Hepatocyte (in vitro differentiated cells): Measurements from ENCODE around the gene NMU. TPM values are rescaled to one million over a fixed set of nuclear protein-coding genes. Genes with fewer than 3 reads are reported as not detected.

ENCODE experiments used
- DNase-seq: peaks from one replicate; pipeline ENCODE4 v3.0.0-alpha.2; 2016; ENCODE audit warnings: low spot score
- H2AFZ ChIP-seq: fragments of 200-600 bp; sonication (generic); 2 replicates; pipeline ENCODE4 v1.6.0; 2016; ENCODE audit warnings: antibody characterized with exemption, mild to moderate bottlenecking
- H3K27ac ChIP-seq: fragments of 200-600 bp; sonication (generic); 2 replicates; pipeline ENCODE4 v1.5.1; 2016; ENCODE audit warnings: mild to moderate bottlenecking
- H3K27me3 ChIP-seq: fragments of 200-600 bp; sonication (generic); 2 replicates; pipeline ENCODE4 v1.6.1; 2016
- H3K36me3 ChIP-seq: fragments of 200-600 bp; sonication (generic); replicated peaks from 2 replicates; pipeline ENCODE4 v1.5.1; 2016; ENCODE audit warnings: low read depth; ENCODE audit not compliant: insufficient read depth
- H3K4me1 ChIP-seq: fragments of 200-600 bp; sonication (generic); 2 replicates; pipeline ENCODE4 v1.5.1; 2016; ENCODE audit warnings: mild to moderate bottlenecking, moderate library complexity; ENCODE audit not compliant: insufficient read depth
- H3K4me2 ChIP-seq: fragments of 200-600 bp; sonication (generic); 2 replicates; pipeline ENCODE4 v1.6.0; 2016
- H3K4me3 ChIP-seq: fragments of 200-600 bp; sonication (generic); 2 replicates; pipeline ENCODE4 v1.5.1; 2016; ENCODE audit warnings: mild to moderate bottlenecking
- H3K79me2 ChIP-seq: fragments of 200-600 bp; sonication (generic); 2 replicates; pipeline ENCODE4 v1.6.0; 2017; ENCODE audit warnings: mild to moderate bottlenecking
- H3K9me2 ChIP-seq: fragments of 200-600 bp; sonication (generic); replicated peaks from 2 replicates; pipeline ENCODE4 v1.6.0; 2017; ENCODE audit warnings: mild to moderate bottlenecking; ENCODE audit not compliant: insufficient read depth
- H3K9me3 ChIP-seq: fragments of 200-600 bp; sonication (generic); 2 replicates; pipeline ENCODE4 v1.5.1; 2016; ENCODE audit warnings: low read depth, mild to moderate bottlenecking
- H4K20me1 ChIP-seq: fragments of 200-600 bp; sonication (generic); 2 replicates; pipeline ENCODE4 v1.6.0; 2016; ENCODE audit warnings: mild to moderate bottlenecking; ENCODE audit not compliant: insufficient read depth, poor library complexity, severe bottlenecking
- CTCF ChIP-seq: fragments of 200-600 bp; sonication (generic); IDR thresholded peaks from 2 replicates; pipeline ENCODE4 v1.5.1; 2016; ENCODE audit warnings: antibody characterized with exemption, mild to moderate bottlenecking; ENCODE audit not compliant: poor library complexity
- EZH2 ChIP-seq: fragments of 200-600 bp; sonication (generic); IDR thresholded peaks from 2 replicates; pipeline ENCODE4 v1.6.1; 2016; ENCODE audit warnings: antibody characterized with exemption, mild to moderate bottlenecking, borderline replicate concordance
- EZH2phosphoT487 ChIP-seq: fragments of 200-600 bp; sonication (generic); IDR thresholded peaks from one replicate; pipeline ENCODE4 v1.6.1; 2018; ENCODE audit warnings: antibody characterized with exemption, mild to moderate bottlenecking, low read depth, moderate library complexity; ENCODE audit not compliant: unreplicated experiment, severe bottlenecking
- WGBS: methylation state at CpG from one replicate; pipeline ENCODE4 v1.1.6; 2016; ENCODE audit warnings: low lambda C conversion rate; ENCODE audit errors: missing lambda C conversion rate; 5-methylcytosine and 5-hydroxymethylcytosine counted together
- polyA plus RNA-seq: library from polyadenylated mRNA; unstranded; fragments of >200 nt; fragmentation: Nextera tagmentation; extraction: Ambion mirVana; gene quantifications from 2 replicates; pipeline ENCODE4 v1.2.1, GENCODE V29; 2016
- total RNA-seq: library from RNA; depleted of rRNA; stranded (reverse); fragments of >200 nt; gene quantifications from 2 replicates; pipeline ENCODE4 v1.2.3, GENCODE V29; 2014

The NMU gene
- total and polyA plus RNA-seq, 2 experiments from 2014 or later, result 2.0 to 7.6 TPM

- H4K20me1 ChIP-seq, result no peaks in the 10 kb centered on the region
- no peaks in the 10 kb centered on the region for H3K4me1 ChIP-seq
- no peak overlapping the region for H2AFZ ChIP-seq
- no peaks in the 10 kb centered on the region for H3K9me3 ChIP-seq
- no peak for DNase-seq
- no peak overlapping the region for H3K4me3 ChIP-seq
- H3K27me3 ChIP-seq, result no peaks in the 10 kb centered on the region
- H3K36me3 ChIP-seq, result no peaks in the 10 kb centered on the region
- 95% methylated on average over 3 of the region's 3 CpGs for WGBS
- H3K9me2 ChIP-seq, result no peaks in the 10 kb centered on the region
- H3K27ac ChIP-seq, result no peak overlapping the region
- no peaks in the 10 kb centered on the region for H3K79me2 ChIP-seq
- no peak overlapping the region for H3K4me2 ChIP-seq
- no peak for TF ChIP-seq EZH2
- TF ChIP-seq CTCF, result no peak
- no peak for TF ChIP-seq EZH2phosphoT487
Observed at GRCh38 chr4:55611358-55612059, 24.6 kb downstream of the NMU start.

- H3K79me2 ChIP-seq, result no peaks in the 10 kb centered on the region
- DNase-seq, result no peak
- H2AFZ ChIP-seq, result no peak overlapping the region
- no peaks in the 10 kb centered on the region for H3K27me3 ChIP-seq
- no peak for TF ChIP-seq CTCF
- no peak for TF ChIP-seq EZH2
- no peak for TF ChIP-seq EZH2phosphoT487
- H3K9me2 ChIP-seq, result no peaks in the 10 kb centered on the region
- no peaks in the 10 kb centered on the region for H3K36me3 ChIP-seq
- H3K4me1 ChIP-seq, result no peaks in the 10 kb centered on the region
- H4K20me1 ChIP-seq, result no peaks in the 10 kb centered on the region
- H3K27ac ChIP-seq, result no peak overlapping the region
- 93% methylated on average over 2 of the region's 2 CpGs for WGBS
- no peak overlapping the region for H3K4me3 ChIP-seq
- H3K4me2 ChIP-seq, result no peak overlapping the region
- H3K9me3 ChIP-seq, result no peaks in the 10 kb centered on the region
Observed at GRCh38 chr4:55610381-55610780, 25.7 kb downstream of the NMU start.

- H2AFZ ChIP-seq, result no peak overlapping the region
- no peak for TF ChIP-seq CTCF
- TF ChIP-seq EZH2, result no peak
- no peak for TF ChIP-seq EZH2phosphoT487
Observed at GRCh38 chr4:55609393-55609866, 26.7 kb downstream of the NMU start.

More at GRCh38 chr4:55609393-55609866, 26.7 kb downstream of the NMU start:
- no peaks in the 10 kb centered on the region for H3K4me1 ChIP-seq
- no peaks in the 10 kb centered on the region for H3K79me2 ChIP-seq
- H3K9me2 ChIP-seq, result no peaks in the 10 kb centered on the region
- no peaks in the 10 kb centered on the region for H3K9me3 ChIP-seq
- no peaks in the 10 kb centered on the region for H3K27me3 ChIP-seq
- DNase-seq, result no peak
- WGBS, result 74% methylated on average over 6 of the region's 6 CpGs
- H4K20me1 ChIP-seq, result no peaks in the 10 kb centered on the region
- no peaks in the 10 kb centered on the region for H3K36me3 ChIP-seq
- no peak overlapping the region for H3K4me2 ChIP-seq
- no peak overlapping the region for H3K4me3 ChIP-seq
- no peak overlapping the region for H3K27ac ChIP-seq
